Measurements from ENCODE around the gene NIFK.
"Not testable (repeated sequence)": the region's sequence is repeated elsewhere in the genome, so short reads cannot be mapped to it uniquely, and the experiment has no call there.

The NIFK gene

GRCh38 chr2:121705958-121706357, 30.7 kb downstream of the NIFK start:
- H2AFZ ChIP-seq (ENCODE audit: low read depth, low read length) = no peak overlapping the region
- no peaks in the 10 kb centered on the region for H3K27me3 ChIP-seq (ENCODE audit: insufficient read depth, low read length, poor library complexity)
- DNase-seq (no peak), ATAC-seq (ENCODE audit: insufficient read depth, low read depth) (no peak)
- H3K4me3 ChIP-seq (ENCODE audit: low read depth in 1 of 2, low read length in 2 of 2) = no peak overlapping the region
- no peak for TF ChIP-seq EZH2 (IDR thresholded peaks at IDR 0.05; ENCODE audit: borderline replicate concordance, low read depth, low read length, severe bottlenecking)
- TF ChIP-seq CTCF (IDR thresholded peaks at IDR 0.05; ENCODE audit: borderline replicate concordance, extremely low read depth, low read length, poor library complexity, severe bottlenecking) = no peak
- no peaks in the 10 kb centered on the region for H3K79me2 ChIP-seq (ENCODE audit: insufficient read depth, low read length)
- H3K27ac ChIP-seq (ENCODE audit: low read length) = no peak overlapping the region
- no peaks in the 10 kb centered on the region for H3K9me3 ChIP-seq (ENCODE audit: insufficient read depth, low read length, severe bottlenecking)
- H3K4me1 ChIP-seq (ENCODE audit: insufficient read depth, low read length) = no peaks in the 10 kb centered on the region
- no peak overlapping the region for H3K4me2 ChIP-seq (ENCODE audit: insufficient read depth, low read length)
- no peaks in the 10 kb centered on the region for H3K36me3 ChIP-seq (ENCODE audit: insufficient read depth, low read length)
- H3K9ac ChIP-seq (ENCODE audit: low read depth, low read length) = no peak overlapping the region
- no peaks in the 10 kb centered on the region for H4K20me1 ChIP-seq (ENCODE audit: insufficient read depth, low read length)

- no peak overlapping the region for H3K9ac ChIP-seq (ENCODE audit: low read depth, low read length)
- H3K9me3 ChIP-seq (ENCODE audit: insufficient read depth, low read length, severe bottlenecking) = no peaks in the 10 kb centered on the region
- ATAC-seq (ENCODE audit: insufficient read depth, low read depth) (no peak), DNase-seq (no peak)
- no peak overlapping the region for H3K4me3 ChIP-seq (ENCODE audit: low read depth in 1 of 2, low read length in 2 of 2)
- H3K4me1 ChIP-seq (ENCODE audit: insufficient read depth, low read length) = peaks cover 5% of the 10 kb centered on the region
- no peaks in the 10 kb centered on the region for H3K79me2 ChIP-seq (ENCODE audit: insufficient read depth, low read length)
- H3K4me2 ChIP-seq (ENCODE audit: insufficient read depth, low read length) = no peak overlapping the region
- no peaks in the 10 kb centered on the region for H3K36me3 ChIP-seq (ENCODE audit: insufficient read depth, low read length)
- no peak overlapping the region for H3K27ac ChIP-seq (ENCODE audit: low read length)
- no peak overlapping the region for H2AFZ ChIP-seq (ENCODE audit: low read depth, low read length)
- TF ChIP-seq CTCF (IDR thresholded peaks at IDR 0.05; ENCODE audit: borderline replicate concordance, extremely low read depth, low read length, poor library complexity, severe bottlenecking) (no peak), EZH2 (IDR thresholded peaks at IDR 0.05; ENCODE audit: borderline replicate concordance, low read depth, low read length, severe bottlenecking) (no peak)
- no peaks in the 10 kb centered on the region for H3K27me3 ChIP-seq (ENCODE audit: insufficient read depth, low read length, poor library complexity)
- no peaks in the 10 kb centered on the region for H4K20me1 ChIP-seq (ENCODE audit: insufficient read depth, low read length)
Observed at GRCh38 chr2:121705390-121705789, 31.3 kb downstream of the NIFK start.

- H3K9ac ChIP-seq (ENCODE audit: low read depth, low read length); ATAC-seq (ENCODE audit: insufficient read depth, low read depth); H3K36me3 ChIP-seq (ENCODE audit: insufficient read depth, low read length); H3K79me2 ChIP-seq (ENCODE audit: insufficient read depth, low read length); H3K27ac ChIP-seq (ENCODE audit: low read length); H3K4me3 ChIP-seq (ENCODE audit: low read depth in 1 of 2, low read length in 2 of 2); H3K4me2 ChIP-seq (ENCODE audit: insufficient read depth, low read length); H3K27me3 ChIP-seq (ENCODE audit: insufficient read depth, low read length, poor library complexity); H3K9me3 ChIP-seq (ENCODE audit: insufficient read depth, low read length, severe bottlenecking); DNase-seq; H4K20me1 ChIP-seq (ENCODE audit: insufficient read depth, low read length): not testable (repeated sequence)
- peaks cover 22% of the 10 kb centered on the region for H3K4me1 ChIP-seq (ENCODE audit: insufficient read depth, low read length)
- H2AFZ ChIP-seq (ENCODE audit: low read depth, low read length) = 0 out of 2 replicates have a peak overlapping the region, but pooled peaks have one; percentile 9
Observed at GRCh38 chr2:121701761-121702160, 34.9 kb downstream of the NIFK start.

- H4K20me1 ChIP-seq (ENCODE audit: insufficient read depth, low read length) = no peaks in the 10 kb centered on the region
- TF ChIP-seq EZH2 (IDR thresholded peaks at IDR 0.05; ENCODE audit: borderline replicate concordance, low read depth, low read length, severe bottlenecking) (no peak), CTCF (IDR thresholded peaks at IDR 0.05; ENCODE audit: borderline replicate concordance, extremely low read depth, low read length, poor library complexity, severe bottlenecking) (no peak)
- peak overlapping the region in 1 of 2 experiments; percentile 48; a peak in 2 of 4 replicates for H3K4me3 ChIP-seq (ENCODE audit: low read depth in 1 of 2, low read length in 2 of 2)
- H2AFZ ChIP-seq (ENCODE audit: low read depth, low read length) = peak overlapping the region; percentile 84
- no peaks in the 10 kb centered on the region for H3K27me3 ChIP-seq (ENCODE audit: insufficient read depth, low read length, poor library complexity)
- H3K4me2 ChIP-seq (ENCODE audit: insufficient read depth, low read length) = peak overlapping the region; percentile 67
- peak; percentile 97 for ATAC-seq (ENCODE audit: insufficient read depth, low read depth)
- H3K36me3 ChIP-seq (ENCODE audit: insufficient read depth, low read length) = no peaks in the 10 kb centered on the region
- peak overlapping the region; percentile 86 for H3K27ac ChIP-seq (ENCODE audit: low read length)
- H3K79me2 ChIP-seq (ENCODE audit: insufficient read depth, low read length) = no peaks in the 10 kb centered on the region
- DNase-seq = peak; percentile 86
- H3K9ac ChIP-seq (ENCODE audit: low read depth, low read length) = peak overlapping the region; percentile 45
- peaks cover 22% of the 10 kb centered on the region for H3K4me1 ChIP-seq (ENCODE audit: insufficient read depth, low read length)
- H3K9me3 ChIP-seq (ENCODE audit: insufficient read depth, low read length, severe bottlenecking) = no peaks in the 10 kb centered on the region
Observed at GRCh38 chr2:121699421-121700333, 37.0 kb downstream of the NIFK start.
